Activated naive CD4-positive, alpha-beta T cell treated with anti-CD3 and anti-CD28 coated beads, Interleukin-2, amount 10 ng/mL, durations not matched to agents 7 days and 5 days (primary cell): Measurements from ENCODE around the gene PARD6A.
"Not testable (repeated sequence)": the region's sequence is repeated elsewhere in the genome, so short reads cannot be mapped to it uniquely, and the experiment has no call there.

Experiments
- CTCF ChIA-PET: fragments of 350-600 bp; sonication (Branson Sonifier 250); formaldehyde crosslinking; loops from one replicate; lab custom pipeline; 2021; ENCODE audit warnings: antibody characterized with exemption; lab: Charles Lee
- DNase-seq: peaks from one replicate; pipeline ENCODE4 v3.0.0-alpha.2; 2020
- H3K27ac Mint-ChIP-seq: one replicate; pipeline ENCODE4 v1.8.0; 2021; ENCODE audit warnings: mild to moderate bottlenecking, moderate library complexity, mixed read lengths
- H3K27me3 Mint-ChIP-seq: one replicate; pipeline ENCODE4 v1.8.0; 2021; ENCODE audit warnings: mild to moderate bottlenecking, mixed read lengths
- H3K36me3 Mint-ChIP-seq: one replicate; pipeline ENCODE4 v1.8.0; 2021; ENCODE audit warnings: mixed read lengths
- H3K4me1 Mint-ChIP-seq: one replicate; pipeline ENCODE4 v1.8.0; 2021; ENCODE audit warnings: mixed read lengths
- H3K4me3 Mint-ChIP-seq: one replicate; pipeline ENCODE4 v1.8.0; 2021; ENCODE audit warnings: mild to moderate bottlenecking, moderate library complexity, mixed read lengths
- H3K9me3 Mint-ChIP-seq: one replicate; pipeline ENCODE4 v1.8.0; 2021; ENCODE audit warnings: mixed read lengths

Gene PARD6A

DNA sequence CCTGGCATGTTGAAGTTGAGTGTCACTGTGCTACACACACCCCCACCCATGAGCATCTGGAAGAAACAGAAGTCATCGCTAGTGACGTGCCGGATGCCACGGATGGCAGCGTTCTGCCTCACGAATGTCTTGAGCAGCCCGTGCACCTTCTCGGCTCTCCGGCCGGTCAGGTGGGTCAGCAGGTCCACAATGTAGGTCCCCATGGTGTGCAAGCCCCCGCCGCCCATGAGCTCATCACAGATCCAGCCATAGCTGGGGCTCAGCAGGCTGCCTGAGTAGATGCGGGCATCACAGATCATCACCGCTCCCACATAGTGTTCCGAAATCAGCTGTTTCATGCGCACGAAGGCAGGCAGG lies 14.8 kb downstream of the PARD6A start:
- peaks cover 5% of the 10 kb centered on the region for H3K36me3 Mint-ChIP-seq
- H3K9me3 Mint-ChIP-seq: no peaks in the 10 kb centered on the region
- H3K4me3 Mint-ChIP-seq: no peak overlapping the region
- no peak overlapping the region for H3K27ac Mint-ChIP-seq
- CTCF ChIA-PET: interaction anchor here (0.6 kb wide), 1 partner anchor 141 kb away, joined by 3 read pairs; no protein-coding TSS in a partner anchor
- peaks cover 4% of the 10 kb centered on the region for H3K4me1 Mint-ChIP-seq
- no peaks in the 10 kb centered on the region for H3K27me3 Mint-ChIP-seq
- no peak for DNase-seq

DNA sequence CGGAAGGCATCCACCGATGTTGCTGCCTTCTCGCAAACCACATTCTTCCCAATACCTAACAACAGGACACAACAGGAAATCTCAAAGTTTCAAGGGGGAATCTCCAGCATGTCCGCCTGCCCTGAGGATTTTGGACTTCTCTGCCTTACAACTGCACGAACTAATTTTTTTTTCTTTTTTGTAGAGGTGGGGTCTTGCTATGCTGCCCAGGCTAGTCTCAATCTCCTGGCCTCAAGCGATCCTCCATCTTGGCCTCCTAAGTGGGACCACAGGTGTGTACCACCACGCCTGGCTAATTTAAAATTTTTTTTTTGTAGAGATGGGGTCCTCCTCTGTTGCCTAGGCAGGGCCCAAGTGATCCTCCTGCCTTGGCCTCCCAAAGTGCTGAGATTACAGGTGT lies 15.2 kb downstream of the PARD6A start:
- Mint-ChIP-seq H3K36me3 (peaks cover 5% of the 10 kb centered on the region), H3K9me3 (no peaks in the 10 kb centered on the region), H3K4me1 (peaks cover 4% of the 10 kb centered on the region), H3K27ac (no peak overlapping the region), H3K27me3 (no peaks in the 10 kb centered on the region), H3K4me3 (no peak overlapping the region)
- CTCF ChIA-PET: interaction anchor here (0.6 to 1.3 kb wide), 3 partner anchors 8 to 141 kb away, joined by 3 to 6 read pairs (median 5); no protein-coding TSS in a partner anchor
- DNase-seq: no peak

DNA sequence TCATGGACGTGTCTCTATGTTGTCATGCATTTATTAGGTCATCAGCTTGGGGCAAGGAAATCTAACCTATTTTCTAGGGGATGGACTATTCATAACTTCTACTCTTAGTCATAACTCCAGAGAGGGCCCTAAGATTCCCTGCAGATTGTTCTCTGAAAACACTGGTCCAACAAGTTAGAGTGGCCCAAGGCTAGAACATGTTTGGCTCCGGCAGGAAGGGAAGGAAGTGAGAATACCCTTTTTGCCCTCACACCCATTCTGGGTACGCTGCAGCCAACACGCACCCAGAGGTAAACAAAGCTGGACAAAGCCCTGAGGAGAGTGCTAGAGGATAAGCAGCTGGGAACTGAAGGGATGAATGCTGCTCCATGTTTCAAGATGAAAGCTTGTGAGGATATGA lies 15.8 kb downstream of the PARD6A start:
- no peaks in the 10 kb centered on the region for H3K9me3 Mint-ChIP-seq
- H3K36me3 Mint-ChIP-seq: peaks cover 5% of the 10 kb centered on the region
- peaks cover 4% of the 10 kb centered on the region for H3K4me1 Mint-ChIP-seq
- no peak overlapping the region for H3K4me3 Mint-ChIP-seq
- H3K27me3 Mint-ChIP-seq: no peaks in the 10 kb centered on the region
- no peak for DNase-seq
- CTCF ChIA-PET: interaction anchor here (0.7 to 1.3 kb wide), 3 partner anchors 8 to 140 kb away, joined by 3 to 6 read pairs (median 5); no protein-coding TSS in a partner anchor
- no peak overlapping the region for H3K27ac Mint-ChIP-seq

DNA sequence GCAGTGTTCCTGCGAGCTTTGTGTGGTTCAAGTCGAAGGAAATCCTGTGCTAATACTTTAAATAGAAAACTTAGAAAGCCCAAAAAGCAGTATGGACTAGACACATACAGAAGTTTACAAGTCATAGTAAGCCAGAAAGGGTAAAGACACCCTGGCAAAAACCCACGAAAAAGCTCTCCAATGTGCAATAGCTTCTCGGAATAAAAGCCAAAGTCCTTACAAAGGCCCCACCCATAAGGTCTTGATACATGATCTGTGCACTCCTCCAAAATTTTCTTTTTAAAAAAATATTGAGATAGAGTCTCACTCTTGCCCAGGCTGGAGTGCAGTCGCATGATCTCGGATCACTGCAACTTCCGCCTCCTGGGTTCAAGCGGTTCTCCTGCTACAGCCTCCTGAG lies 16.2 kb downstream of the PARD6A start:
- Mint-ChIP-seq H3K9me3 (no peaks in the 10 kb centered on the region), H3K4me3 (no peak overlapping the region), H3K36me3 (peaks cover 5% of the 10 kb centered on the region), H3K4me1 (peaks cover 4% of the 10 kb centered on the region), H3K27ac (no peak overlapping the region), H3K27me3 (no peaks in the 10 kb centered on the region)
- CTCF ChIA-PET: interaction anchor here (0.7 to 1.3 kb wide), 3 partner anchors 9 to 140 kb away, joined by 3 to 6 read pairs (median 5); no protein-coding TSS in a partner anchor
- no peak for DNase-seq

DNA sequence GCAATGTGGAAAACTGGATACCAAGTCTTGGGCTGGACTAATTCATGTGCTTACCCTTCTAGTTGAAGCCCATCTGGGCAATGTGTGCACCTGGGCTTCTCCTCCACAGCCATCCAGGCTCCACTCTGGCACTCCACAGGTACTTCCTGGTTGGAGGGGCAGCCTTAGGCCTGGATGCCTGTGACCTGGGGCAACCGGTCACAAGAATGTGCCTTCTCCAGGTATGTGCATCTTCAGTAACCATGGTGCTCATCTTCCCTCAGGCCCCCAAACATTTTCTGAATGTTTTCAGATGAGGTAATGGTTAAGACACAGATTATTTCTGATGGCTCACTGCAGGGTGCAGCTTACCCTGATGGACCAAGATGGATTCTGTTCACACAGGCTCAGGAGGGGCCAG lies 17.0 kb downstream of the PARD6A start:
- CTCF ChIA-PET: no interaction called here
- Mint-ChIP-seq H3K27me3 (no peaks in the 10 kb centered on the region), H3K9me3 (no peaks in the 10 kb centered on the region), H3K4me1 (no peaks in the 10 kb centered on the region), H3K36me3 (peaks cover 7% of the 10 kb centered on the region), H3K27ac (no peak overlapping the region), H3K4me3 (no peak overlapping the region)
- no peak for DNase-seq

DNA sequence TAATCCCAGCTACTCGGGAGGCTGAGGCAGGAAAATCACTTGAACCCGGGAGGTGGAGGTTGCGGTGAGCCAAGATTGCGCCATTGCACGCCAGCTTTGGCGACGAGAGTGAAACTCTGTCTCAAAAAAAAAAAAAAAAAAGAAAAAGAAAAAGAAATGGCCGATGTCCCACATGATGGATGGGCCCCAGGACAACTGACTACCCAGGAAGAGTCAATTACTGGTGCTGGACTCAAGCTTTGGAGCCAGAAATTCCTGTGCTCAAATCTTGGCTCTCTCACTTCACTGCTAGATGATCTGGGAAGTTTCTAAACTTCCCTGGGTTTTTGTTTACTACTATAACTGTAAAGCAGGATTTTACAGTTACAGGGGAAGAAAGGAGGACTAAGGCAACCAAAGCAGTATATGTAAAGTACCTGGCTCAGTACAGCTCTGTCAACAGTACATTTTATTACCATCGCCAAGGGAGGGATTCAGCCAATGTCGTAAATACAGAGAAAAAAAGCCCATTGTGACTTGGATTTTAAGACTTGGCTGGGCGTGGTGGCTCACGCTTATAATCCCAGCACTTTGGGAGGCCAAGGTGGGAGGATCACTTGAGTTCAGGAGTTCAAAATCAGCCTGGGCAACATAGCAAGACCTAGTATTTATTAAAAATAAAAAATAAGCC lies 17.7 kb downstream of the PARD6A start:
- H3K9me3 Mint-ChIP-seq: no peaks in the 10 kb centered on the region
- no peaks in the 10 kb centered on the region for H3K4me1 Mint-ChIP-seq
- no peak overlapping the region for H3K4me3 Mint-ChIP-seq
- no peak for DNase-seq
- no peaks in the 10 kb centered on the region for H3K27me3 Mint-ChIP-seq
- H3K36me3 Mint-ChIP-seq: peaks cover 9% of the 10 kb centered on the region
- no peak overlapping the region for H3K27ac Mint-ChIP-seq
- CTCF ChIA-PET: no interaction called here

DNA sequence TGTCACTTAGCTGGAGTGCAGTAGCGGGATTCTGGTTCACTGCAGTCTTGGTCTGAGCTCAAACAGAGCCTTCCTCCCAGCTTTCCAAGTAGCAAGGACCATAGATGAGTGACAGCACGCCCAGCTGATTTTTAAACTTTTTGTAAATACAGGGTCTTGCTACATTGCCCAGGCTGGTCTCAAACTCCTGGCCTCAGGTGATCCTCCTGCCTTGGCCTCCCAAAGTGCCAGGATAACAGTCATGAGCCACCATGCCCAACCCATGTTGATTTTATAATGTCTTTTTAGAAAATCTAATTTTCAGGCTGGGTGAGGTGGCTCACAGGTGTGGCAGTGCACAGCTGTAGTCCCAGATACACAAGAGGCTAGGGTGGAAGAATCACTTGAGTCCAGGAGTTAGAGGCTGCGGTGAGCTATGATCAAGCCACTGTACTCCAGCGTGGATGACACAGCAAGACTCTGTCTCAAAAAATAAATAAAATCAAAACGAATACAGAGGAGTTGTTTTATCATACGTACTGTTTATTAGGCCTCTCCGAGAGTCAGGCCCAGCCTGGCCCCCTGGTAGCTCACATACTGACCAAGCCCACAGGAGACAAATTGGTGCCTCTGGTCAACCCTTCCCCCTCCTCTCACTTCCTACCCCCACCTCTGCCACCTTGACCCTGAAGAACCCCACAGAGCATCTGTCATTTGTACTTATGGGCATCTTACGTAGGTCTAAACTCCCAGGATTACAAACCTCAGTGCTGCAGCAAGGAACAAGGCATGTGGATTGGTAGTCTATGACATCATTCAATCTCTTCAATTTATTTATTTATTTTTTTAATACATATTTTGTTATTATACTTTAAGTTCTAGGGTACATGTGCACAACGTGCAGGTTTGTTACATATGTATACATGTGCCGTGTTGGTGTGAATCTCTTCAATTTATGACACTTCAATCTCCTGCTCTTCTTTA lies 19.5 kb downstream of the PARD6A start:
- Mint-ChIP-seq H3K27ac (peak overlapping the region; percentile 54), H3K36me3 (peaks cover 16% of the 10 kb centered on the region)
- CTCF ChIA-PET: interaction anchor here (0.9 to 1.3 kb wide), 3 partner anchors 12 to 203 kb away, joined by 3 to 4 read pairs (median 4); no protein-coding TSS in a partner anchor

DNA sequence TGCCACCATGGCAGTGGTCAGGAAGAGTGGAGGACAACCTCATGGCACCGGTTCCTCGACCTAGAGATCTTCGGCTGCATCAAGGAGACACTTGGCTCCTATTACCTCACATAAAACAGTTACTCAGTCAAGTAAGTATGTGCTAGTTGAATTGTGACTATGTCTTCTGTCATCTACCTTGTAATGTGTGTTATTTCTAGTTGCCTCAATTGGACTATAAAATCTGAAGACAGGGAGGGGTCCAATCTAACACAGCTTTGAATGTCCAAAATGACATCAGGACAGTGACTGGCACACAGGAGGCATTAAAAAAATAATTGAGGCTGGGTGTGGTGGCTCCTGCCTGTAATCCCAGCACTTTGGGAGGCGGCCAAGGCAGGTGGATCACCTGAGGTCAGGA lies 23.0 kb downstream of the PARD6A start:
- H3K27me3 Mint-ChIP-seq: no peaks in the 10 kb centered on the region
- CTCF ChIA-PET: interaction anchor here (1.0 kb wide), 1 partner anchor 13 kb away, joined by 3 read pairs; no protein-coding TSS in a partner anchor
- H3K36me3 Mint-ChIP-seq: peaks cover 16% of the 10 kb centered on the region
- peaks cover 20% of the 10 kb centered on the region for H3K4me1 Mint-ChIP-seq
- no peak for DNase-seq
- no peak overlapping the region for H3K4me3 Mint-ChIP-seq
- peak overlapping the region; percentile 47 for H3K27ac Mint-ChIP-seq
- H3K9me3 Mint-ChIP-seq: no peaks in the 10 kb centered on the region

More for the DNA sequence above, 19.5 kb downstream of the PARD6A start:
- peaks cover 10% of the 10 kb centered on the region for H3K4me1 Mint-ChIP-seq
- no peaks in the 10 kb centered on the region for H3K27me3 Mint-ChIP-seq
- DNase-seq: no peak
- H3K9me3 Mint-ChIP-seq: no peaks in the 10 kb centered on the region
- no peak overlapping the region for H3K4me3 Mint-ChIP-seq

DNA sequence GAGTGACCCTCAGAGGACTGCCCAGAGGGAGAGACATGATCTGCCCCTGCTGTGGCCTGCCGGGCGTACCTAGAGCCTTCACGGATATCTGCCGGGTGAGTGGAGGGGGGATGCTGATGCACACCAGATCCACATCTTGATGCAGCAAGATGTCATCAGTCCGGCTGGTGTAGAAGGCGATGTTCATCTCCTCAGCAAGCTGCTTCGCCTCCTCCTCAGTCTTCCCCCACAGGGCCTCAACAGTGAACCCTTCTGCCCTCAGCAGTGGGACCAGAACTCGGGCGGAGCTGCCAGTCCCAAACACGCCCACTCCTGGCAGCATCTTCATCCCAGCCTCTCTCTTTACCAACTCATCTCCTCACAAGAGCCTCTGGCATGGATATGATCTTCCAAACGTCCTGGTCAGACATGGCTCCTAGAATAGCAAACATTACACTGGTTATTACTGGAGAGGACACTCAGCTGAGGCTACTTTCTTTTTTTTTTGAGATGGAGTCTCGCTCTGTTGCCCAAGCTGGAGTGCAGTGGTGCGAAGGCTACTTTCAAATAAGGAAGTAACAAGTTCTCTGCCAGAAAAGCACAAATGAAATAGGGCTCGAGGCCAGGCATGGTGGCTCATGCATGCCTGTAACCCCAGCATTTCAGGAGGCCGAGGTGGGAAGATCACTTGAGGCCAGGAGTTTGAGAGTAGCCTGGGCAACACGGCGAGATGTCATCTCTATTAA lies 24.8 kb downstream of the PARD6A start:
- Mint-ChIP-seq H3K27ac (peak overlapping the region; percentile 87), H3K4me3 (no peak overlapping the region), H3K36me3 (peaks cover 16% of the 10 kb centered on the region), H3K4me1 (peaks cover 20% of the 10 kb centered on the region), H3K27me3 (no peaks in the 10 kb centered on the region), H3K9me3 (no peaks in the 10 kb centered on the region)
- CTCF ChIA-PET: interaction anchor here (1.0 kb wide), 1 partner anchor 13 kb away, joined by 3 read pairs; no protein-coding TSS in a partner anchor
- no peak for DNase-seq

DNA sequence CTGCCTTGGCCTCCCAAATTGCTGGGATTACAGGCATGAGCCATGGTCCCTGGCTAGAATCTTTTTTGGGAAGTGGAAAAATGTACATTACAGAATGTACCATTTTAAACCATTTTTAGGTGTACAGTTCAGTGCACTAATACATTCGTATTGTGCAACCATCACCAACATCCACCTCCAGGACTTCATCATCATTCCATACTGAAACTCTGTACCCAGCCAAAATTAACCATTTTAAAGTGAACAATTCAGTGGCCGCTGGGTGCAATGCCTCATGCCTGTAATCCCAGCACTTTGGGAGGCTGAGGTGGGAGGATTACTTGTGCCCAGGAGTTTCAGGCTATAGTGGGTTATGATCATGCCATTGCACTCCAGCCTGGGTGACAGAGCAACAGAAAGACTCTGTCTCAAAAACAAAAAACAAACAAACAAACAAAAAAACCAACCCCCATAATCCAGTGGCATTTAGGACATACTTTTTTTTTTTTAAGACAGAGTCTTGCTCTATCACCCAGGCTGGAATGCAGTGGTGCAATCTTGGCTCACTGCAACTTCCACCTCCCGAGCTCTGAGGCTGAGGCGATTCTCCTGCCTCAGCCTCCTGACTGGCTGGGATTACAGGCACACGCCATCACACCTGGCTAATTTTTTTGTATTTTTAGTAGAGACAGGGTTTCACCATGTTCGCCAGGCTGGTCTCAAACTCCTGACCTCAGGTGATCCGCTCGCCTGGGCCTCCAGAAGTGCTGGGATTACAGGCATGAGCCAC lies 32.9 kb downstream of the PARD6A start:
- CTCF ChIA-PET: interaction anchor here (0.6 to 1.0 kb wide), 2 partner anchors 172 to 190 kb away, joined by 3 to 4 read pairs; no protein-coding TSS in a partner anchor
- H3K9me3 Mint-ChIP-seq, H3K4me3 Mint-ChIP-seq: not testable (repeated sequence)

DNA sequence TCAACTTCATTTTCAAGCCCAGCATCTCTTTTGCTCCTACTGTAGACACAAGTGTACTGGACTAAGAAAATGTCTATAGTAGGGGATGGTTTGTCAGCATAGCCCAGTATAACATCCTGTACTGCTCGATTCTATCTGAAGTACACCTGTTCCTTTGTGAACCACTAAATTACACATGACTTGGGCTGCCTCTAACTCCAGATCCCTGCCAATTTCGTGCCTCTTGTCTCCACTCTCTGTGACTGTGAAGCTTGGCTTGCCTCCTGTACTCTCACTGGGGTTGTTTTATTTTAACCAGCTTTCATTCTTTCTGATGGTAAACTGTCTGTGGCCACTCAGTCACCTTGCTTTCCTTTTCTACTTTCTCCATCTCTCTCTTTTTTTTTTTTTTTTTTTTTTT lies 33.9 kb downstream of the PARD6A start:
- CTCF ChIA-PET: no interaction called here
- H3K4me3 Mint-ChIP-seq: no peak overlapping the region

More for the DNA sequence above, 32.9 kb downstream of the PARD6A start:
- H3K27me3 Mint-ChIP-seq, H3K36me3 Mint-ChIP-seq, DNase-seq, H3K27ac Mint-ChIP-seq, H3K4me1 Mint-ChIP-seq: not testable (repeated sequence)

DNA sequence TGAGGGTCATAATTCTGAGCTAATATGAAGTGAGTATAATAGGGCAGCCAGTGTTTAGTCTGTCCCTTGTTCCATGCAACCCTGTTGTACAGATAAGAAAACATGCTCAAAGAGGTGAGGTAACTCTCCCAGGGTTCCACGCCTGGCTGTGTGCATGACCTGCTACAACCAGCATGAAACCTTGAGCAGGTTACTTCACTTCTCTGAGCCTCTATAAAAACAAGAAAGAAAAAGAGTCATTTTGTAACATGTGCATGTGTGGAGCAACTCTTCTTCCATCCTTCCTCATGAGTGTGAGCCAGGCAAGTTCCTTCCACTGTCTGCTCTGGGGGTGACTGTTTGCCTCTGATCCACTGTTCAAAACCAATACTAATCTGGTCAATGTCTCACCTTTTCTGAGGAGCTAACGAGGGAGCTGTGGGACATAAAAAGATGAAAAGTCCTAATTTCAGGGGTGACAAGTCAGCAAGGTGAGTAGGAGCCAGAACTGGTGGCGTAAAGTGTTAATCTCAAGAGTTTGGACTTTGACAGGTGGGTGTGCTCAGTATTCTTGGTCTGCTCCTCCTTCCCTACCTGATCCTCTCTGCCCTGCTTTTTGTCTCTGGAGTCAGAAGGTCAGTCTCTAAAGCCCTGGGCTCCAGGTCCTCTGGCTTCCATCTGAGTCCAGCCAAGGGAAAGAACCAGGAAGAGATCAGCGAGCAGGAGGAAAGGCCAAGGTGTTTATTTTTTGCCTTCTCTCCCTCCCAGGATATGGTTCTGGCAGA lies 36.8 kb downstream of the PARD6A start:
- DNase-seq: no peak
- Mint-ChIP-seq H3K4me3 (no peak overlapping the region), H3K9me3 (no peaks in the 10 kb centered on the region), H3K4me1 (peaks cover 6% of the 10 kb centered on the region), H3K27ac (peak overlapping the region; percentile 38), H3K36me3 (peaks cover 9% of the 10 kb centered on the region), H3K27me3 (no peaks in the 10 kb centered on the region)
- CTCF ChIA-PET: no interaction called here

More for the DNA sequence above, 33.9 kb downstream of the PARD6A start:
- Mint-ChIP-seq H3K4me1 (peaks cover 9% of the 10 kb centered on the region), H3K9me3 (no peaks in the 10 kb centered on the region), H3K27ac (no peak overlapping the region), H3K36me3 (peaks cover 9% of the 10 kb centered on the region), H3K27me3 (no peaks in the 10 kb centered on the region)
- no peak for DNase-seq
